Measurements from ENCODE around the gene LEFTY1.
"Not testable (repeated sequence)": the region's sequence is repeated elsewhere in the genome, so short reads cannot be mapped to it uniquely, and the experiment has no call there.

The LEFTY1 gene

GRCh38 chr1:225888898-225889601 lies at the start of gene LEFTY1:
Gene LEFTY1 (minus strand): TSS chr1:225889146. CDS start chr1:225889066, 80 bp downstream.
- DNase-seq = no peak

- no peak for DNase-seq
Observed at GRCh38 chr1:225937048-225937968, 48.4 kb upstream of the LEFTY1 start.

DNA sequence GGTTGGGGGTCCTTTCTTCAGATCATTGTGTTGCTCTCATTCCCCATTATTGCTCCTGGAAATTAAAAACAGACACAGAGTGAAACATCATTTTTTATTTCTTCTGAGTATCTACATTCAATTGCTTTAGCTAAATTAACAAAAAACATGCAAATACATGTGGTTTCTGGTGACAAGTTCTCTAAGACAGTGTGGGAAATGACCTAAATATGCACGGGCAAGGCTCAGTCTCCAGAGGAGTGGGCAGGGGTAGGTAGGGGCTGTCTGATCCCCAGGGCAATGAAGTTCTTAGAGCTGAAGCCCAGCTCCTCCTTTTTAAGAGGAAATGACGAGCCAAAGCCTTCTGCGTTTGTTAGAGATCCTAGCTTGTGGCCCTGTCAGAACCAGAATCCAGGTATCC lies 47.6 kb upstream of the LEFTY1 start:
- no peak for DNase-seq

GRCh38 chr1:225936086-225936485 lies 47.1 kb upstream of the LEFTY1 start:
- DNase-seq = not testable (repeated sequence)

GRCh38 chr1:225934711-225935110 lies 45.8 kb upstream of the LEFTY1 start:
- DNase-seq = no peak

GRCh38 chr1:225933072-225933471 lies 44.1 kb upstream of the LEFTY1 start:
- DNase-seq = no peak

GRCh38 chr1:225931270-225932136 lies 42.6 kb upstream of the LEFTY1 start:
- DNase-seq = no peak

DNA sequence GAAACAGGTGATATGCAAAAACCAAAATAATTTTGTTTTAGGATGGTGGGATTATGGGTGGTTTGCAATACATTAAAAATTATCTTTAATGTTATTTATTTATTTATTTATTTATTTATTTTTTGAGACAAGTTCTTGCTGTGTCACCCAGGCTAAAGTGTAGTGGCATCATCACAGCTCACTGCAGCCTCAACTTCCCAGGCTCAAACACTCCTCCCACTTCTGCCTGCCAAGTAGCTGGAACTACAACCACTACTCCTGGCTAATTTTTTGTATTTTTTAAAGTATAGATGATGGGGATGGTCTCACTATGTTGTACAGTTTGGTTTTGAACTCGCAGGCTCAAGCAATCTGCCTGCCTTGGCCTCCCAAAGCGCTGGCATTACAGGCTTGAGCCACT lies 41.6 kb upstream of the LEFTY1 start:
- DNase-seq = no peak

GRCh38 chr1:225929462-225929861 lies 40.5 kb upstream of the LEFTY1 start:
- not testable (repeated sequence) for DNase-seq

DNA sequence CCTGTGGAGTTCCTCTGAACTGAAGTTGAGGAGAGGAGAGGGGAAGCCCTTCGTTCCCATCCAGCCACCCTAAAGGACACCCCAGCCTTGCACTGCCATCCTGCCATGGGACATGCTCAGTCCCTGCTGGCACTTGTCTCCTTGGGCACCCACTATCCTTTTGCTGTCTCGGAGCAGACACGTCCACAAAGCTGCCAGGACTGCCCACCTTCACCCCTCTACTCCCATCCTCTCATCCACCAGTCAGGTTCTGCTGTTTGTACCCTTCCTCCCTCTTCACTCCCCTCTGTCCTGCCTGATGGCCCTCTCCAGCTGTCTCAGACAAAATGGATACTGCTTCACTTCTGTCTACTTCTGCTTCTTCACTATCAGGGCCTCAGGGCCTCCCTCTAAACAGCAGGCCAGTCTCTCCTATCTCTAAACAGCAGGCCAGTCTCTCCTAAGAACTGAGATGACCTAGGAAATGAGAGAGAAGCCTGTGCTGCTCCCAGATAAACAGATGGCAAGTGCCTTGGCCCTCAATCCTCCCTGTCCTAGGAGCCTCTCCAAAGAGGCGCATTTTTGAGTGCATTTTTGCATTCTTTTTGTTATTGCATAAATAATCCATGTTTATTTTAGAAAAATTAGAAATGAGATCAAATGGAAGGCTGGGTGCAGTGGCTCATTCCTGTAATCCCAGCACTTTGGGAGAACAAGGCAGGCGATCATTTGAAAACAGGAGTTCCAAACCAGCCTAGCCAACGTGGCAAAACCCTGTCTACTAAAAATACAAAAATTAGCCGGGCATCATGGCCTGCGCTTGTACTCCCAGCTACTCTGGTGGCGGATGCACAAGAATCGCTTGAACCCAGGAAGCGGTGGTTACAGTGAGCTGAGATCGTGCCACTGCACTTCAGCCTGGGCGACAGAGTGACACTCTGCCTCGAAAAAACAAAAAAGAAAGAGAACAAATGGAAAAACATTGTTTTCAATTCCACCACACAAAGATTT lies 39.5 kb upstream of the LEFTY1 start:
- DNase-seq = no peak

DNA sequence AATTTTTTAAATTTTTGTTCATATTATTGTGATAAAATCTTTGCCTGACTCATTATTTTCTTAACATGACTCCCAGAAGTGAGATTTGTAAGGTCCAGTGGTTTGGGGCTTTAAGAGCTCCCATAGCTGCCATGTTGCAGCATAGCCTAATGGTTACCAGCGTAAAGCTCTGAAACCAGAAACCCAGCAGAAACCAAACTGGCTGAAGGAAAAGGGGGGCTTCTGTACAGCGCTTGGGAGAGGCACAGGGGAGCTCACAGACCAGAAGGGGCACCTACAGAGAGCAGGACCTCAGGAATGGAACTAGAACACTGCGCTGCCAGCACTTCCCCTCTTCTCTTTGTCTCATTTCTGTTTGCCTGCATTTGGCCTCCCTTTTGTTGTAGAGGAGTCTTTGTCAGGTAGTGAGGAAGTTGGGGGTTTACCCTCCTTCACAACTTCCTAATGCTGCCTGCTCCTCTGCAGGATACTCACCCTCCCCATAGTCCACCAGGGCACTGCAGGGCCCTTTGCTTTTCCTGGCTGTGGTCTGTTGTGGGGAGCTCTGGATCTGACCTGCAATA lies 37.7 kb upstream of the LEFTY1 start:
- no peak for DNase-seq

DNA sequence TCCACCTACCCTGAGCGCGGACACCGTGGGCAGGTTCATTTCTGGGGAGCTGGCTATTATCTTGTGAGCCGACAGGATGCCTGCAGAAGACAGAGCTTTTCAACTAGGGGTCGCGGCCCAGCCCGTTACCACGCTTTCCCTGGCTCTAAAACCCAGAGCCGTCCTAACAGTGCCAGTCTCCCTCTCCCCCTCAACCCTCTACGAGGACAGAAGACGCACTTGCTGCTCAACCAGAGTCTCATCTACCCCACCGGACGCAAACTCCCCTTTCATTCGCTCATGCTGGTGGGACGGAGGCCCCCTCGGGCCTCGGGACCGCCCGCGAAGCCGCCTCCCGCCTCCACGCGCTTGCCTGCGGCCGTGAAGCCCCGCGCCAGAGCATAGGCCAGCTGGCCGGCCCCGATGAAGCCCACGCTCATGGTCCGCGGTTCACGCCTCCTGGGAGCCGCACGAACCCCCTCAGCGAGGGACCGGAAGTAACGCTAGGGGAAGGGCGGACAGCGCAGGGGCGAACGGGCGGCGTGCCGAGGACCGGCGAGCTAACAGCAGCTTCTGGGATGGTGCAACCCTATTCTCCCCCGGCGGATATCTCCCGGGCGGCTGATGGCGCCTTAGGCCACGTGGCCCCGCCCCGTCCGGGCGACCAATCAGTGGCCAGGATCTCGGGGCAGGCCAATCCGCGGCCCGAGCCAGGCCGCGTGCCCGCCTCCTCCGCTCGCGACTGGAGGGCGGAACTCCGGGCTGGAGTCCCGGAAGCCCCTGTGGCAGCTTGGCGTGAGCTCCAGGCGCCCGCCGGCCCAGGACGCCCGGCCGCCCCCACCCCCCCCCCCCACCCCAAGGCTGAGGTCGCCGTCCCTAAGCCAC lies 35.0 kb upstream of the LEFTY1 start, which contains the start of gene PYCR2:
Gene PYCR2 (minus strand): TSS at position 559 of the 864 bp plus-strand sequence. CDS start 140 bp downstream, at position 419.
- DNase-seq = peak; percentile 94

DNA sequence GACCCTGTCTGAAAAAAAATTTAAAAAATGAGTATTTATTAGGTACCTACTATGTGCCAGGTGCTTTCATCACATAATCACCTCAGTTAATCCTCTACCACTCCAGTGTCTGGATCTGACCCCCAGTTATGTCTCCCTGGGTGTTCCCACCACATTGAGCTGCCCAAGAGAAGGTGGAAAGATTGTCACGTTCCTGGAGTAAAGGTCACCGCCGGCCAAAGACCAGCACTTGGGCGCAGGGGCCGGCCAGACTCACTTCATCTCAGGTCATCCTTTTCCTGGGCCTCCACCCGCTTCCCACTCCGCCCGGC lies 34.4 kb upstream of the LEFTY1 start:
- no peak for DNase-seq

DNA sequence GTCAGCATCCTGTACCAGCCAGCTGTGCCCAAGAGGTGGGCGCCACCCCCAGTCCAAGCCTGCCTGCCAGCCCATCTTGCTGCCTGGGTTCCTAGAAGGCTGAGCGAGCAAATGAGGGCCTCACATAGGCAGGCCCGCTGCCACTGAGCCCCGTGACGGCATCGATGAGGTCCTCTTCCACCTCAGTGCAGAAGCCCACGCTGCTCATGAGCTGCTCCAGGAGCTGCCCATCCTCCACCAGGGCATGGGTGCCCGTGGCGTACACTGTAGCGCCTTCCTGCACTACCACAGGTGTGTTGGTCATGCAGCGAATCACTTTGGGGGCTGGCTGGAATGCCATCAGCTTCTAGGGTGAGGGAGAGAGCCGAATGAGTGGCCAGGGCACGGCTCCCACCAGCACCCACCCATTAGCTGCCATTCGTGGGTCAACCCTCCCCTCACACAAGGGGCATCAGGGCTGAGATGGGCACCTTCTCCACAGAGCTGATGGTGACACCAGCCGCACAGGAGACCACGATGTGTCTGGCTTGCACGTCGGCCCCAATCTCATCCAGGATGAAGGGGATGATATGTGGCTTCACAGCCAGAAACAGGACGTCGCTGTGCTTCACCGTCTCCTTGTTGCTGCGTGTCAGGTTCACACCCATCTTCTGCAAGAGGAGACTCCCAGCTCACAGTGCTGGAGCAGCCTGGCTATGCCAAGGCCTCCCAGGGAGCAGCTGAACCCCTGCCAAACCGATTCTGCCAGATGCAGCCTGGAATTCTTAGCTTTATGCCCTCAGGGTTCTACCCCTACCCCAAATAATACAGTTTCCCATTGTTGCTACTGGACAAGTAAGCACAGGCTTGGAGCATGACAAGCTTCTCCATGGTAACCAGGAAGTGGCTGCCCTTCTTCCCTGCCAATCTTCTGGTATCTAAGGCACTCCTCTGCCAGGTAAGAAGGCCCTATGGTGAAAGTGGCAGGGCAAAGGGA lies 33.1 kb upstream of the LEFTY1 start:
- no peak for DNase-seq

GRCh38 chr1:225919906-225920305 lies 31.0 kb upstream of the LEFTY1 start:
- no peak for DNase-seq

DNA sequence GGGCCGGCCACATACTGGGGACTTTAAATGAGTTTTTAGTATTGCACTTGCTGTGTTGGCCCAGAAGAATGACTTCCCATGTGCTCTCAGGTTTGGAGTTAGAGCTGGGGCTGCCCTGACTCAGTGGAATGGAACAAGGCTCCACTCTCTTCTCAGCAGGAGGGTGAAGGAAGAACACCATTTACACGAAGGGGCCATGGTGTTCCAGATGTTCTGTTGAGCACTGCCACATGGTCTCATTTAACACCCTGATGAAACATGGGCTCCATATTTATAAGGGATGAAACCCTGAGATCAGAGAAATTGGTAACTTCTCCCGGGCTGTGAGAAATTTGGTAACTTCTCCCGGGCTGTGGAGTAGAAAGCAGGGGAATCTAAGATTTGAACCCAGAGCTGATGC lies 29.3 kb upstream of the LEFTY1 start:
- DNase-seq = no peak

DNA sequence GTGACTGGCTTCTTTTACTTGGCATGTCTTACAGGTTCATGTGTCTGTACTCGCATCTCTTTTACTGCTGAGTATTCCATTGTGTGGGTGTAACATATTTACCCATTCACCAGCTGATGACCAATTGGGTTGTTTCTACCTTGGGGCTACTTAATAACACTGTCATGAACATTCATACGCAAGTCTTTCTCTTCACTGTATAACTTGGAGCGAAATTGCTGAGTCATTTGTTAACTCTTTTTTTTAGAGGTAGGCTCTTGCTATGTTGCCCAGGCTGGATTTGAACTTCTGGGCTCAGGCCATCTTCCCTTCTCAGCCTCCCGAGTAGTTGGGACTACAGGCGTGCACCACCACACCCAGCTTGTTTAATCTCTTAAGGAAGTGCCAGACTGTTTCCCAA lies 28.6 kb upstream of the LEFTY1 start:
- no peak for DNase-seq

GRCh38 chr1:225917101-225917500 lies 28.2 kb upstream of the LEFTY1 start:
- no peak for DNase-seq

DNA sequence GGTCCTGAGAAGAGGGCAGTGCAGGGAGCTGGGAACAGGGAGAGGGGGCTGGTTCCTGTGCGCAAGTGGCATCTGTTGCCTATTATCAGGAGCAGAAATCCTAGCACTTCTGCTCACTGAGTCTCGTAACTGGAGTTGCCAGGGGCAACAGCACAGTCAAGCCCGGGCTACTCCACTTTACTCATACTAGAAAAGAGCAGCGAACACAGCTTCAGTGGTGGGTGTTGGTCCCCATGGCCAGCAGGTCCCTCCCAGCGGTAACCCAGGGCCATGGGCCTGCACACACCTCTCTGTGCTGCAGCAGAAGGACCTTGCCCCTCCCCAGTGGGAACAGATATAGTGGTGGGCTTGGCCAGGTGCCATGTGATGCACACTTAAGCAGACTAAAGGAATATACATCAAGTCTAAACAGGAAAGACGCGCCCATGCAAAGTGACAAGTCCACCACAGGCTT lies 26.6 kb upstream of the LEFTY1 start:
- DNase-seq = no peak

Data from stimulated activated CD4-positive, alpha-beta T cell treated with anti-CD3 and anti-CD28 coated beads, Interleukin-4, amount 100 ng/mL, for 24 hours (primary cell).